Stomach (tissue), 4 donors: Measurements from ENCODE around the gene NVL.

Experiments
- POLR2A ChIP-seq, 4 donors: fragments of 450-650 bp; IDR thresholded peaks; one replicate each; pipeline ENCODE4 v1.6.1; 2016; ENCODE audit warnings: antibody characterized with exemption in 4 of 4, control low read depth in 2 of 4, mild to moderate bottlenecking in 1 of 4, moderate library complexity in 1 of 4
- POLR2AphosphoS5 ChIP-seq, 3 donors: sonication (generic); formaldehyde crosslinking; IDR thresholded peaks; one replicate each; pipeline ENCODE4 v1.6.1; 2016; ENCODE audit warnings: antibody characterized with exemption in 3 of 3
- TF ChIP-seq, protein P1 (sequence below), 7 experiments: fragments of 450-650 bp in 4 of 7; fragments of 200-600 bp in 3 of 7; sonication (generic) in 3 of 7; IDR thresholded peaks; one replicate each; pipeline ENCODE4 v1.5.1; 2016 to 2019; ENCODE audit warnings: antibody characterized with exemption in 7 of 7, control low read depth in 2 of 7, mild to moderate bottlenecking in 1 of 7

DNA sequence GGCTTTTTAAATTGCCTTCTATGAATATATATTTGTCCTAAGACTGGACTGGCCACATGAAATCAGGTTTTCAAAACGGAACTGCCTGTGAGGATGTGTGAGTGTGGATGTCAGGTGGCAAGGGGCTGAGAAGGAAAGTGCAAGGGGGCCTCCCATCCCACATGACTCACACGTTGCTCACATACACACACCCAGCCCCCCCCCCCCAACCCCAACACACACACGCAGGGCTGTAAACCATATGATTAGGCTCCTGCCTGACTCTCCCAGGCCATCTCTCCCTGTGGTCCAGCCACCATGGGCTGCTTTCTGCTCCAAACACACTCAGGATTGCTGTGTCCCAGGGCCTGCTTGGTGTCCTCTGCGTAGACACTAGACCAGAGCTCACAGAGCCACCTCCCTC lies 124.5 kb downstream of the NVL start:
- TF ChIP-seq, protein P1, sequence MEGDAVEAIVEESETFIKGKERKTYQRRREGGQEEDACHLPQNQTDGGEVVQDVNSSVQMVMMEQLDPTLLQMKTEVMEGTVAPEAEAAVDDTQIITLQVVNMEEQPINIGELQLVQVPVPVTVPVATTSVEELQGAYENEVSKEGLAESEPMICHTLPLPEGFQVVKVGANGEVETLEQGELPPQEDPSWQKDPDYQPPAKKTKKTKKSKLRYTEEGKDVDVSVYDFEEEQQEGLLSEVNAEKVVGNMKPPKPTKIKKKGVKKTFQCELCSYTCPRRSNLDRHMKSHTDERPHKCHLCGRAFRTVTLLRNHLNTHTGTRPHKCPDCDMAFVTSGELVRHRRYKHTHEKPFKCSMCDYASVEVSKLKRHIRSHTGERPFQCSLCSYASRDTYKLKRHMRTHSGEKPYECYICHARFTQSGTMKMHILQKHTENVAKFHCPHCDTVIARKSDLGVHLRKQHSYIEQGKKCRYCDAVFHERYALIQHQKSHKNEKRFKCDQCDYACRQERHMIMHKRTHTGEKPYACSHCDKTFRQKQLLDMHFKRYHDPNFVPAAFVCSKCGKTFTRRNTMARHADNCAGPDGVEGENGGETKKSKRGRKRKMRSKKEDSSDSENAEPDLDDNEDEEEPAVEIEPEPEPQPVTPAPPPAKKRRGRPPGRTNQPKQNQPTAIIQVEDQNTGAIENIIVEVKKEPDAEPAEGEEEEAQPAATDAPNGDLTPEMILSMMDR (IDR thresholded peaks at IDR 0.05): no peak
- TF ChIP-seq POLR2AphosphoS5 (IDR thresholded peaks at IDR 0.05) (no peak), POLR2A (IDR thresholded peaks at IDR 0.05) (no peak)
